OCI-LY7 (cell line): ENCODE results near the gene DNAH14. TPM values are rescaled to one million over a fixed set of nuclear protein-coding genes. Genes with fewer than 3 reads are reported as not detected.

Experiments used
- BruUV-seq: library from RNA; stranded (reverse); fragments of 400-500 nt; replicated peaks from 2 replicates; lab custom pipeline; 2021; lab: Mats Ljungman, UMichigan
- CTCF ChIA-PET: fragments of 300-600 bp; sonication (Branson Sonifier 250); formaldehyde crosslinking; loops from one replicate; lab custom pipeline; 2022; ENCODE audit warnings: antibody characterized with exemption; ENCODE audit not compliant: unreplicated experiment; lab: Charles Lee
- POLR2A ChIA-PET: fragments of 300-600 bp; sonication (Branson Sonifier 250); formaldehyde crosslinking; loops from one replicate; lab custom pipeline; 2022; ENCODE audit warnings: antibody characterized with exemption; lab: Charles Lee
- DNase-seq: peaks from one replicate; pipeline ENCODE4 v3.0.0-alpha.2; 2015; ENCODE audit warnings: low spot score
- H2AFZ ChIP-seq: fragments of 200-600 bp; sonication (generic), shearing (Covaris generic); 2 replicates; pipeline ENCODE4 v1.6.1; 2014; ENCODE audit warnings: mild to moderate bottlenecking, antibody characterized with exemption, low read length, moderate library complexity
- H3K27ac ChIP-seq: fragments of 200-600 bp; sonication (generic); 2 replicates; pipeline ENCODE4 v1.5.1; 2014; ENCODE audit warnings: mixed run types, low read depth, mild to moderate bottlenecking, moderate library complexity, low read length, inconsistent platforms; ENCODE audit not compliant: poor library complexity, severe bottlenecking
- H3K36me3 ChIP-seq: fragments of 200-600 bp; sonication (generic); 2 replicates; pipeline ENCODE4 v1.6.1; 2014; ENCODE audit warnings: mild to moderate bottlenecking, antibody characterized with exemption, low read length, moderate library complexity, mixed read lengths; ENCODE audit not compliant: insufficient read depth
- H3K4me1 ChIP-seq: fragments of 200-600 bp; sonication (generic); 2 replicates; pipeline ENCODE4 v1.5.1; 2014; ENCODE audit warnings: mild to moderate bottlenecking, low read length; ENCODE audit not compliant: insufficient read depth, poor library complexity, severe bottlenecking
- H3K4me2 ChIP-seq: fragments of 200-600 bp; sonication (generic); 2 replicates; pipeline ENCODE4 v1.6.1; 2014; ENCODE audit warnings: mild to moderate bottlenecking, low read length
- H3K4me3 ChIP-seq: fragments of 200-600 bp; sonication (generic); 2 replicates; pipeline ENCODE4 v1.5.1; 2014; ENCODE audit warnings: mild to moderate bottlenecking, low read depth, low read length; ENCODE audit not compliant: poor library complexity, severe bottlenecking
- H3K79me2 ChIP-seq: fragments of 200-600 bp; sonication (generic); 2 replicates; pipeline ENCODE4 v1.6.1; 2016; ENCODE audit warnings: low read depth, mild to moderate bottlenecking, low read length, moderate library complexity, mixed read lengths; ENCODE audit not compliant: insufficient read depth
- H3K9me2 ChIP-seq: fragments of 200-600 bp; sonication (generic); 2 replicates; pipeline ENCODE4 v1.6.1; 2016; ENCODE audit warnings: mild to moderate bottlenecking, low read length, mixed read lengths; ENCODE audit not compliant: insufficient read depth
- H3K9me3 ChIP-seq: fragments of 200-600 bp; sonication (generic); 2 replicates; pipeline ENCODE4 v1.6.1; 2014; ENCODE audit warnings: mild to moderate bottlenecking, mixed run types, low read length, mixed read lengths
- H4K20me1 ChIP-seq: fragments of 200-600 bp; sonication (generic); 2 replicates; pipeline ENCODE4 v1.6.1; 2014; ENCODE audit warnings: mild to moderate bottlenecking, antibody characterized with exemption, low read length, moderate library complexity, mixed read lengths; ENCODE audit not compliant: insufficient read depth
- CTCF ChIP-seq: fragments of 200-600 bp; sonication (generic); conservative IDR thresholded peaks from 2 replicates; pipeline ENCODE4 v1.5.1; 2014; ENCODE audit warnings: mild to moderate bottlenecking, antibody characterized with exemption, low read length, moderate library complexity, mixed read lengths
- EZH2phosphoT487 ChIP-seq: fragments of 200-600 bp; sonication (generic); IDR thresholded peaks from 2 replicates; pipeline ENCODE4 v1.6.1; 2018; ENCODE audit warnings: low read depth, borderline replicate concordance, mild to moderate bottlenecking, mixed run types, antibody characterized with exemption, low read length, moderate library complexity, mixed read lengths
- intact Hi-C: fragments of 100-400 bp; cut with micrococcal nuclease; formaldehyde crosslinking; loops from one replicate; pipeline ENCODE4 v1.10.0; 2022; ENCODE audit not compliant: unreplicated experiment
- total RNA-seq, 2 experiments: library from RNA; depleted of rRNA in 1 of 2; stranded (reverse); fragments of >200 nt in 1 of 2; shearing (Covaris generic) in 1 of 2; gene quantifications; 2 replicates each; pipeline ENCODE4 v1.2.3, GENCODE V29; 2014 to 2022

DNAH14 gene
- total RNA-seq, 2 experiments from 2014 or later = not detected

DNA sequence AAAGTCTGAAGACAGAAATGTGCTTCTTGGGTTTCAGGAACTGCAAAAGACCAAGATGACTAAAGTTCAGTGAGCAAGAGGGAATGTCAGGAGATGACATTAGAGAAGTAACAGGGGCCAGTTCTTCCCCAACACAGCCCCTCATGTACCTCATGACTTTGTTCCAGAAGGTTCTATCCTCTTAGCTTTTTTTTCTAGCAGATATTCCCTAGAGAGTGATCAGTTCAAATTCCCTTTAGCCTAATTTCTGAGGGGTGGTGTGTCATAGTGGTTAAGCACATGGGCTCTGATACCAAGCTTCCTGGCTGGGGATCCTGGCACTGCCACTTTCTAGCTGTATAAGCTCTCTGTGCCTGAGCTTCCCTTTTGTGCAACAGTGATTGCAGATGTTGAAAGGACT lies 390.4 kb downstream of the DNAH14 start:
- H3K79me2 ChIP-seq = no peaks in the 10 kb centered on the region
- no peaks in the 10 kb centered on the region for H4K20me1 ChIP-seq
- H3K36me3 ChIP-seq = no peaks in the 10 kb centered on the region
- POLR2A ChIA-PET = interaction anchor here (0.9 to 1.1 kb wide), 3 partner anchors 12 to 148 kb away, joined by 3 read pairs; no protein-coding TSS in a partner anchor
- no peaks in the 10 kb centered on the region for H3K9me2 ChIP-seq
- no peak overlapping the region for H2AFZ ChIP-seq
- H3K4me2 ChIP-seq = no peak overlapping the region
- TF ChIP-seq CTCF (no peak), EZH2phosphoT487 (no peak)
- no TSS peak for BruUV-seq
- intact Hi-C loops = loop anchor here (1.0 to 2.0 kb wide), 4 partner anchors 117 to 657 kb away; no protein-coding TSS in a partner anchor
- H3K4me1 ChIP-seq = no peaks in the 10 kb centered on the region
- no peak overlapping the region for H3K27ac ChIP-seq
- H3K9me3 ChIP-seq = no peaks in the 10 kb centered on the region
- H3K4me3 ChIP-seq = no peak overlapping the region
- DNase-seq = no peak
- CTCF ChIA-PET = no interaction called here

GRCh38 chr1:225321784-225322183 lies 392.3 kb downstream of the DNAH14 start:
- intact Hi-C loops = no loop called here
- POLR2A ChIA-PET = interaction anchor here (1.0 kb wide), 1 partner anchor 30 kb away, joined by 3 read pairs; no protein-coding TSS in a partner anchor
- CTCF ChIA-PET = no interaction called here

More at GRCh38 chr1:225321784-225322183, 392.3 kb downstream of the DNAH14 start:
- no peaks in the 10 kb centered on the region for H3K79me2 ChIP-seq
- no peak for DNase-seq
- no peak overlapping the region for H3K4me2 ChIP-seq
- no peaks in the 10 kb centered on the region for H3K4me1 ChIP-seq
- no peaks in the 10 kb centered on the region for H3K9me3 ChIP-seq
- H3K36me3 ChIP-seq = no peaks in the 10 kb centered on the region
- no peak overlapping the region for H3K4me3 ChIP-seq
- no peaks in the 10 kb centered on the region for H3K9me2 ChIP-seq
- H2AFZ ChIP-seq = no peak overlapping the region
- TF ChIP-seq EZH2phosphoT487 (no peak), CTCF (no peak)
- H4K20me1 ChIP-seq = no peaks in the 10 kb centered on the region
- H3K27ac ChIP-seq = no peak overlapping the region
- no TSS peak for BruUV-seq
